ENCODE results near the gene PDE4D.
A peak's percentile ranks its signal among the peaks of the same experiment; 100 is the strongest.

PDE4D gene

DNA sequence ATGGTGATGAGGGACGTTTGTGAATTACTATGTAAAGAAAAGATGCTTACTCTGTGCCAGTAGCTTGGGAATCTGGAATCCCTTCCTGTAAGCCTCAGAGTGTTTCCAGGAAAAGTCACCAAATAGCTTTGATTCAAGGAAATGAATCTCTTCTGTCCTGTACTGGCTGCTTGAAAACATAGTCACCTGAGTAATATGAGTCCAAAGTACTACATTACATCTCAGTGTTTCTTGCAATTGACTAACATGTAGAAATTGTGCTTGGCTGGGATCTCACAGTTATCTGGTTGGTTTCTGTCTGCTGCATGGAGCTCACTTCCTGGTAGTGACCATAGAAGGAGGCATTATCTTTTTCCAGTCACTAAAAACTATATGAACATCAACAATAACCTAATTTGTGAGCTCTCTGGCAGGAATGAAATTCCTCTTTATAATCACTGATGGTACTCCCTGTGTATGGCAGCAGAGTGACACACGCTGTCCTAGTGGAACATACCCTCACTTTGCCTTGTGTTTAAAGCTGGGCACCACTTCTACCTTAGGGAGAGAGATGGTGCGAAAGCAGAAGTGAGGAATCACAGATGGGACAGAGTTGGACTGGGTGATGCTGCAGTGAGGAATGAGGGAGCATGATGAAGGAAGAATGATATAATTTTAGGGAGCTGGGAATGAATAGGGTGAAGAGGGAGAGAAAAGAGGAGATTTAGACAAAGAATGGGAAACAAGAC is 742.2 kb downstream of the PDE4D start:
- Histone ChIP-seq H3K79me2 (ENCODE audit: control insufficient read depth, insufficient read depth, low read length, unreplicated experiment) (no peaks in the 10 kb centered on the region), H3K27ac (ENCODE audit: low read depth, low read length) (no peak overlapping the region), H3K4me3 (ENCODE audit: low read depth, low read length) (no peak overlapping the region), H2AFZ (ENCODE audit: low read length, unreplicated experiment) (no peak overlapping the region), H3K4me1 (ENCODE audit: control insufficient read depth, insufficient read depth, low read length, unreplicated experiment) (no peaks in the 10 kb centered on the region), H3K36me3 (ENCODE audit: insufficient read depth, low read length) (no peaks in the 10 kb centered on the region), H3K27me3 (ENCODE audit: insufficient read depth, low read length) (no peaks in the 10 kb centered on the region)

DNA sequence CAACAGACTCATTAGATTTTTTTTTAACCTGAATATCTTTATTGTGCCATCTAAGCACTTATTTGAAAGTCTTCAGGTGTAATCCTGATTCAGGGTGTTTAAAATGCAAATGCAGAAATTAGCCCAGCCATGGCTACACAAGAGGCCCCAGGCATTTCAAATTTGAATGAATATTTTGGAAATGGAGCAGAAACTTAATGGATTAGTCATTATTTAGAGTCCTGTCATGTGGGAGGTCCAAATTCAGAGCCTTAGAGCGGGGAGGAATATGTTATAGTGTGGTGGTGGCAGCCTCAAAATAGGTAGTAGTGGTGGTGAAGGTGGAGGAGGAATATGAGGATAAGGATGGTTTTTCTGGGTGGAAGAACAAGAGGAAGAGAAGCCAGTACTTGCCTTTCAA is 743.7 kb downstream of the PDE4D start:
- no peak overlapping the region for H2AFZ ChIP-seq (ENCODE audit: low read length, unreplicated experiment)
- H3K4me3 ChIP-seq (ENCODE audit: low read depth, low read length) = no peak overlapping the region
- H3K4me1 ChIP-seq (ENCODE audit: control insufficient read depth, insufficient read depth, low read length, unreplicated experiment) = no peaks in the 10 kb centered on the region
- H3K36me3 ChIP-seq (ENCODE audit: insufficient read depth, low read length) = no peaks in the 10 kb centered on the region
- no peak overlapping the region for H3K27ac ChIP-seq (ENCODE audit: low read depth, low read length)
- no peaks in the 10 kb centered on the region for H3K27me3 ChIP-seq (ENCODE audit: insufficient read depth, low read length)
- H3K79me2 ChIP-seq (ENCODE audit: control insufficient read depth, insufficient read depth, low read length, unreplicated experiment) = no peaks in the 10 kb centered on the region

DNA sequence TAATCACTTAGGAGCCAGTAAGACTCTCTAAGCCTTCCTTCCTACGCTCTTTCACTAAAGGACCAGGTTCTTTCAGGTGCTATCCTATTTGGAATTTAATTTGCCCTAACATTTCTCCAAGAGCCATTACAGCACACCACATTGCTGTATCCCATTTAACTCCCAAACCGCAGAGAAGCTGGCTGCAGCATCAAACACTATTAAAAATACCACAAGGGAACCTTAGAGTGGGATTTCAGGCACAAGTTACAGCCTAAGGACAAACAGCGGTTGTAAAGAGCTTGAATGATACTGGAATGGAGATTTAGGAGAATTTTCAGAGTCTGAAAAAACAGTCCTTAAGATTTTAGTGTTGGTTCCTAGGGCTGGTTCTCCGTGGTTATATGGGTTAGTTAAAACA is 744.3 kb downstream of the PDE4D start:
- Histone ChIP-seq H3K27me3 (ENCODE audit: insufficient read depth, low read length) (no peaks in the 10 kb centered on the region), H3K36me3 (ENCODE audit: insufficient read depth, low read length) (no peaks in the 10 kb centered on the region), H2AFZ (ENCODE audit: low read length, unreplicated experiment) (no peak overlapping the region), H3K79me2 (ENCODE audit: control insufficient read depth, insufficient read depth, low read length, unreplicated experiment) (no peaks in the 10 kb centered on the region), H3K27ac (ENCODE audit: low read depth, low read length) (no peak overlapping the region), H3K4me1 (ENCODE audit: control insufficient read depth, insufficient read depth, low read length, unreplicated experiment) (peaks cover under 1% of the 10 kb centered on the region), H3K4me3 (ENCODE audit: low read depth, low read length) (no peak overlapping the region)

DNA sequence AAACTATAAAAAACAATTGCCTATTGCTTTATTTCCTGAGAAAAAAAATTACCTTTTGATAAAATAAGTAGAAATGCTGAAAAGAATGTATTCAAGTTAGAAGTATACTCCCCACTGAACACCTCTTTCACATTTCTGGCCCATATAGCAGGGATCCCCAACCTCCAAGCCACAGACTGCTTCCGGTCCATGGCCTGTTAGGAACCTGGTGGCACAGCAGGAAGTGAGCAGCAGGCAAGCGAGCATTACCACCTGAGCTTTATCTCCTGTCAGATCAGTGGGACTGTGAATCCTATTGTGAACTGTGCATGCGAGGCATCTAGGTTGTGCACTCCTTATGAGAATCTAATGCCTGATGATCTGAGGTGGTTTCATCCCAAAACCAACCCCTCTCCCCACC is 746.8 kb downstream of the PDE4D start:
- H3K79me2 ChIP-seq (ENCODE audit: control insufficient read depth, insufficient read depth, low read length, unreplicated experiment) = no peaks in the 10 kb centered on the region
- H3K27ac ChIP-seq (ENCODE audit: low read depth, low read length) = no peak overlapping the region
- H3K4me3 ChIP-seq (ENCODE audit: low read depth, low read length) = no peak overlapping the region
- peaks cover 8% of the 10 kb centered on the region for H3K4me1 ChIP-seq (ENCODE audit: control insufficient read depth, insufficient read depth, low read length, unreplicated experiment)
- no peaks in the 10 kb centered on the region for H3K36me3 ChIP-seq (ENCODE audit: insufficient read depth, low read length)
- no peaks in the 10 kb centered on the region for H3K27me3 ChIP-seq (ENCODE audit: insufficient read depth, low read length)
- no peak overlapping the region for H2AFZ ChIP-seq (ENCODE audit: low read length, unreplicated experiment)

DNA sequence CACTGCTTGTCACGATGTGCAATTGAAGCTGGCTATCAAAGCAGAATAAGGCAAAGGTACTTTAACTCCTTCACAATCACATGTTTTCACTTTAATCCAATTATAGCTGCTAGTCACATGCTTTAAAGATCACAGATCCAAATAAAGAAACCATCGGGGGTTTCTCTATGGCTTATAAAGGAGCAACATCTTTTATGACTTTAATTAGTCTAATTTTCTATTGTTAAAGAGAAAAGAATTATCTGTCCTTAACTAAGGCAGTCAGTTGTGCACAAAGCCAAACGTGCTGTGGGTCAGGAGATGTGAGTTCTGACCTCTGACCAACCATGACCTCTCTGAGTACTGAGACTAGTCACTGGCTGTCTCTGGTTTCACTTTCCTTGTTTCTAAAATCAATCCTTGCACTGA is 749.6 kb downstream of the PDE4D start:
- Histone ChIP-seq H3K27ac (ENCODE audit: low read depth, low read length) (no peak overlapping the region), H2AFZ (ENCODE audit: low read length, unreplicated experiment) (peak overlapping the region; percentile 39), H3K36me3 (ENCODE audit: insufficient read depth, low read length) (no peaks in the 10 kb centered on the region), H3K4me3 (ENCODE audit: low read depth, low read length) (no peak overlapping the region), H3K27me3 (ENCODE audit: insufficient read depth, low read length) (no peaks in the 10 kb centered on the region), H3K79me2 (ENCODE audit: control insufficient read depth, insufficient read depth, low read length, unreplicated experiment) (no peaks in the 10 kb centered on the region), H3K4me1 (ENCODE audit: control insufficient read depth, insufficient read depth, low read length, unreplicated experiment) (peaks cover 8% of the 10 kb centered on the region)

DNA sequence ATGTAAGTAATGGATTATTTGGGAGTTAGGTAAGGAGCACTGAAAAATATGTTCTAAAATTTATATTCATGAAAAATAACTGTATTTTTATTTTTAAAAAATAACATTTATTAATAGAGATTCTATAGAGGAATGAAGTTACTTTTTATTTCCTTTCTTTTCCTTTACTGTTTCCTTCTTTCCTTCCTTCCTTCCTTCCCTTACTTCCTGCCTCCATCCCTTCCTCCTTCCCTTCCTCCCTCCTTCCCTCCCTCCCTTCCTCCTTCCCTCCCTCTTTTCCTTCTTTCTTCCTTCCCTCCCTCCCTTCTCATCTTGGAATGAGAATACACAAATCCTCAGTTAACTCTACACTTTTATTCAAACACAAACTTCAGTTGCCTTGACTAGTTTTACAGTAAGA is 750.6 kb downstream of the PDE4D start:
- no peak overlapping the region for H2AFZ ChIP-seq (ENCODE audit: low read length, unreplicated experiment)
- H3K4me1 ChIP-seq (ENCODE audit: control insufficient read depth, insufficient read depth, low read length, unreplicated experiment) = peaks cover 8% of the 10 kb centered on the region
- no peak overlapping the region for H3K27ac ChIP-seq (ENCODE audit: low read depth, low read length)
- no peaks in the 10 kb centered on the region for H3K36me3 ChIP-seq (ENCODE audit: insufficient read depth, low read length)
- no peak overlapping the region for H3K4me3 ChIP-seq (ENCODE audit: low read depth, low read length)
- no peaks in the 10 kb centered on the region for H3K27me3 ChIP-seq (ENCODE audit: insufficient read depth, low read length)
- H3K79me2 ChIP-seq (ENCODE audit: control insufficient read depth, insufficient read depth, low read length, unreplicated experiment) = no peaks in the 10 kb centered on the region

DNA sequence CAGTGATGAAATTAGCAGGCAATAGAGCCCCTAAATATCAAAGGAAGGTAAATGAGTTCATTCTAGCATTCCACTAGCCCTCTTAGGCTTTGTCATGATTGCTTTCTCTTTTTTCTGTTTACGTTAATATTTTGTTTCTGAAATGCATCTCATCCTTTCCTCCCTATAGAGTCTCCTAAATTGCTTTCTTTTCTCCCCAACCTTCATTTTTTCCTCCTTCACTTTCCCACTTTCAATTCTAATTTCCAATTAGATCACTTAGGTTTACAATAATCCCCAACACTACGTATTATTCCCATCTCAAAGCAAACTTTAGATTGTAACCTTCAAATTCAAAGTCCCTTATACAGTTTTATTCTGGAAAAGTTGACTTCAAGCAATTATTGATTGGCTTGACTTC is 751.4 kb downstream of the PDE4D start:
- Histone ChIP-seq H3K79me2 (ENCODE audit: control insufficient read depth, insufficient read depth, low read length, unreplicated experiment) (no peaks in the 10 kb centered on the region), H3K36me3 (ENCODE audit: insufficient read depth, low read length) (no peaks in the 10 kb centered on the region), H3K27me3 (ENCODE audit: insufficient read depth, low read length) (no peaks in the 10 kb centered on the region), H3K27ac (ENCODE audit: low read depth, low read length) (no peak overlapping the region), H3K4me1 (ENCODE audit: control insufficient read depth, insufficient read depth, low read length, unreplicated experiment) (peaks cover 8% of the 10 kb centered on the region), H3K4me3 (ENCODE audit: low read depth, low read length) (no peak overlapping the region), H2AFZ (ENCODE audit: low read length, unreplicated experiment) (no peak overlapping the region)

DNA sequence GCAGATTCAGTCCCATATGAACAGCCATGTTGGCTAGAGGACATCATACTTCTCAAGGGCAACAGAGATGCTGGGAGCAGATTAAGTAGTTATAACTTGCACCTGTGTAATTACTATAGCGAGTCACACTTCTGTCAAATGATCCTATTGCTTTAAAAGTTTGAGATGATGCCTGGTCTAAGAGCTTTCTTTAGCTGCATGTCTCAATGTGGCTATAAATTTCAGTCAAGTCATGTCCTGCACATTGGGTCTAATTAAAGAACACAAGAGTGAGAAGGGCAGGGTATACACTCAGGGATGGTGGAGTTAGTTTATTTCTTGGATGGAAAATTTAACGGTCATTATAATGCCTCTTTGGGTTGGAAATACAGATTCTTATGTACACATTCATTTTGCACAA is 753.4 kb downstream of the PDE4D start:
- H3K27me3 ChIP-seq (ENCODE audit: insufficient read depth, low read length) = no peaks in the 10 kb centered on the region
- H3K4me1 ChIP-seq (ENCODE audit: control insufficient read depth, insufficient read depth, low read length, unreplicated experiment) = peaks cover 8% of the 10 kb centered on the region
- H3K27ac ChIP-seq (ENCODE audit: low read depth, low read length) = no peak overlapping the region
- no peaks in the 10 kb centered on the region for H3K79me2 ChIP-seq (ENCODE audit: control insufficient read depth, insufficient read depth, low read length, unreplicated experiment)
- no peak overlapping the region for H3K4me3 ChIP-seq (ENCODE audit: low read depth, low read length)
- no peaks in the 10 kb centered on the region for H3K36me3 ChIP-seq (ENCODE audit: insufficient read depth, low read length)
- H2AFZ ChIP-seq (ENCODE audit: low read length, unreplicated experiment) = no peak overlapping the region

DNA sequence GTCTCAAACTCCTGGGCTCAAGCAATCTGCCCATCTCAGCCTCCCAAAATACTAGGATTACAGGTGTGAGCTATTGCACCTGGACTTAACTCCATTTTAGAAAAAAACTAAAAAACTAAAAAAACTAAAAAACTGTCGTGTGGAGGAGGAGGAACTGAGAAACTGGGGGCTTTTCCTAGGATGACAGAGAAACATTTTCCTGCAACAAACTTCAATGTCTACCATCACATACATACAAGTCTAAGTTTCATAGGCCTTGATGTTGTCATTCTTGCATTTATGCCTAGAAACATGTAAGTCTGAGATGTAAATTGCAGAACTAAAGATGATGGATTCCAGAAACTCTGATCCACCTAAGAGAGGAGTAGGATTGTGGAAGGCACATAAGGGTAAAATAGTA is 753.8 kb downstream of the PDE4D start:
- Histone ChIP-seq H3K4me3 (ENCODE audit: low read depth, low read length) (no peak overlapping the region), H3K79me2 (ENCODE audit: control insufficient read depth, insufficient read depth, low read length, unreplicated experiment) (no peaks in the 10 kb centered on the region), H2AFZ (ENCODE audit: low read length, unreplicated experiment) (no peak overlapping the region), H3K4me1 (ENCODE audit: control insufficient read depth, insufficient read depth, low read length, unreplicated experiment) (peaks cover 8% of the 10 kb centered on the region), H3K27ac (ENCODE audit: low read depth, low read length) (no peak overlapping the region), H3K36me3 (ENCODE audit: insufficient read depth, low read length) (no peaks in the 10 kb centered on the region), H3K27me3 (ENCODE audit: insufficient read depth, low read length) (no peaks in the 10 kb centered on the region)

DNA sequence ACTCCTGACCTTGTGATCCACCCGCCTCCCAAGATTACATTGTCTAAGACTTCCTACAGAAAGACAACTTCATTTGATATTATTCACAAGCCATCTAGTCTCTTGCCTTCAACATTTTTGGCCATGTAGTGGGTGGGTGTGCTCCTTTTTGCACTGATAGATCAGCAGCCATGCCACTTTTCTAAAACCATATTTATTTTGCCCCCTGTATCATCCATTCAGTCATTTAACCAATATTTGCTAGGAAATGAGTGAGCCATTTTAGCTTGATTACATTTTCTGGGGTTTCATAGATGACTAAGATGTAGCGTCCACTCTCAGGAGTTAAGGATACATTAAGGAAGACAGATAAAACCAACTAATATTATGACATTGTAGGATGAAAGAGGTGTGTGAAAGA is 755.0 kb downstream of the PDE4D start:
- H3K27ac ChIP-seq (ENCODE audit: low read depth, low read length) = no peak overlapping the region
- H3K79me2 ChIP-seq (ENCODE audit: control insufficient read depth, insufficient read depth, low read length, unreplicated experiment) = no peaks in the 10 kb centered on the region

DNA sequence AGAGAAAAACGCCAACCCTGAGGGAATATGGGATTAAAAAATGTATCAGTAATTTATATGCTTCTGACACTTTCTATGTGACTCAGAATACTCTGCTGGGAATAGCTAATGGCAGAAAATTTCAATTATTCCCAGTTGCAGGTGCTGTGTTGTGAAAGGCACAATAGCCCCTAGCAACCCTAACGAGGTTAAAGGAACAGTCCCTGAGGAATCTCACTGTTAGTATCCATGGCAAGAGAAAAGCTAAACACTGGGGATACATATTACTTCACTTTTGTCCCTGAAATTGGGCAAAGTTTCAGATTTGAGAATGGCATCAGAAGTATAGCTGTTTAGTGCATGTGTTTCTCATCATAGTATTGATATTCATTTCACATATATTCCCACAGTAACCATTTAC is 755.7 kb downstream of the PDE4D start:
- Histone ChIP-seq H3K79me2 (ENCODE audit: control insufficient read depth, insufficient read depth, low read length, unreplicated experiment) (no peaks in the 10 kb centered on the region), H3K4me1 (ENCODE audit: control insufficient read depth, insufficient read depth, low read length, unreplicated experiment) (peaks cover 17% of the 10 kb centered on the region), H3K27me3 (ENCODE audit: insufficient read depth, low read length) (no peaks in the 10 kb centered on the region), H3K4me3 (ENCODE audit: low read depth, low read length) (no peak overlapping the region), H3K36me3 (ENCODE audit: insufficient read depth, low read length) (no peaks in the 10 kb centered on the region), H3K27ac (ENCODE audit: low read depth, low read length) (no peak overlapping the region), H2AFZ (ENCODE audit: low read length, unreplicated experiment) (no peak overlapping the region)

More for the DNA sequence above, 755.0 kb downstream of the PDE4D start:
- H3K27me3 ChIP-seq (ENCODE audit: insufficient read depth, low read length) = no peaks in the 10 kb centered on the region
- H2AFZ ChIP-seq (ENCODE audit: low read length, unreplicated experiment) = no peak overlapping the region
- no peaks in the 10 kb centered on the region for H3K36me3 ChIP-seq (ENCODE audit: insufficient read depth, low read length)
- H3K4me1 ChIP-seq (ENCODE audit: control insufficient read depth, insufficient read depth, low read length, unreplicated experiment) = peaks cover 12% of the 10 kb centered on the region
- H3K4me3 ChIP-seq (ENCODE audit: low read depth, low read length) = no peak overlapping the region
